GM21390 (cell line): Measurements from ENCODE around the gene AP1G2.
"Not testable (repeated sequence)": the region's sequence is repeated elsewhere in the genome, so short reads cannot be mapped to it uniquely, and the experiment has no call there.

Experiments used
- ATAC-seq: cut with Tn5 transposase; IDR thresholded peaks from one replicate; pipeline ENCODE4 v1.9.1; 2021; ENCODE audit not compliant: unreplicated experiment

Gene AP1G2

GRCh38 chr14:23567186-23568020 is at the start of gene AP1G2:
AP1G2 (minus strand) TSS chr14:23567791; CDS start chr14:23567314, 477 bp downstream.
- peak; percentile 91 for ATAC-seq

DNA sequence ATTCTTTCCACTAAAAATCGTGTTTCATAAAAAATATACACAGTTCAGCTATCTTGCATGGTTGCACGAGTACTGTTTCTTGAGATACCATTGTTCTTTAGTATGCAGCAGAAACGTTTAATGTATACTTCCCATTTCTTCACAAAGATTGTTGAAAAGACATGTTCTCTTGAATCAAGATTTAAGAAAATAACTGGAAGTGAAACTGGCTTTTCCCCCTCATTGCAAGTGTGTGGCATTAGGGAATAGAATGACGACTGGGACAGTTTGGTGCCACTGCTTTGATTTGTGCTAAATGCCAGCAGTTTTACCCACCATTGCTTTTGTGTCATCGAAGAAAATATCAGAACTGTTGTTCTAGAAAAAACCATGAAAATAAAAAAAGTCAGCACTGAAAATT is 48.3 kb upstream of the AP1G2 start:
- no peak for ATAC-seq

DNA sequence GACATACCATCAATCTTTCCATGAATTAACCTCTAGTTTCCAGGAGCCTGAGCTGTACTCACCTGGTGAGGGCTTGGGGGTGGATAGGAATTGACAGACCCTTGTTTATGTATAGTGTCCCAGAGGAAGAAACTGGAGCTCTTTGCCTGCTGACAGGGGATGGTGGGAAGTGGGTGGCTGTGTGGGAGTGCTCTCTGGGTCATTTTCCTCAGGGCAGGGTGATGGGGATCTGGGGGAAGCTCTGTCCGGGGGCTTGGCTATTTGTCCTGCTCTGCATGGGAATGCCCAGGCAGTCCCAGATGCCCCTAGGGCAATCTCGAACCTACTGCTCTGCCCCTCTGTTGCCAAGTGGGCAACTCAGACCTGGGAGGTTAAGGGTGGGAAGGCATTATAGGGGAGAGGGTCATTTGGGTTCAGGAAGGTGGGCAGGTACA is 46.8 kb upstream of the AP1G2 start:
- no peak for ATAC-seq

- ATAC-seq, result no peak
Observed at GRCh38 chr14:23613242-23614070, 45.9 kb upstream of the AP1G2 start.

DNA sequence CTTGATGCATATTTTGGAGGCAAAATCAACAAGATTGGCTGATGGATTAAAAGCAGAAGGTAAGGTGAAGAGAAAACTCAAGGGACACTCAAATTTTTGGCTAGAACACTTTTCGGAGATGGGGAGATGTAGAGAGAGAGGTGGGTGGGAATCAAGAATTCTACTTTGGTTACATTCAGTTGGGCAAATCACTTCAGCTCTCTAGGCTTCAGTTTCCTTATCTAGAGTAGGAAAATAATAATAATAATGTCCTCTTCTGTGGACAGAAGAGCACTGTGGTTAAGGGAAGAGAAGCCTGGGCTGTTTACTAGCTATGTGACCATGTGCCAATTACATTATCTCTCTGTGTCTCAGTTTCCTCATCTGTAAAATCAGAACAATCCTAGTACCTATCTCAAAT is 45.2 kb upstream of the AP1G2 start:
- ATAC-seq, result no peak

- ATAC-seq, result no peak
Observed at GRCh38 chr14:23612354-23612732, 44.8 kb upstream of the AP1G2 start.

- ATAC-seq, result no peak
Observed at GRCh38 chr14:23610815-23611289, 43.3 kb upstream of the AP1G2 start.

DNA sequence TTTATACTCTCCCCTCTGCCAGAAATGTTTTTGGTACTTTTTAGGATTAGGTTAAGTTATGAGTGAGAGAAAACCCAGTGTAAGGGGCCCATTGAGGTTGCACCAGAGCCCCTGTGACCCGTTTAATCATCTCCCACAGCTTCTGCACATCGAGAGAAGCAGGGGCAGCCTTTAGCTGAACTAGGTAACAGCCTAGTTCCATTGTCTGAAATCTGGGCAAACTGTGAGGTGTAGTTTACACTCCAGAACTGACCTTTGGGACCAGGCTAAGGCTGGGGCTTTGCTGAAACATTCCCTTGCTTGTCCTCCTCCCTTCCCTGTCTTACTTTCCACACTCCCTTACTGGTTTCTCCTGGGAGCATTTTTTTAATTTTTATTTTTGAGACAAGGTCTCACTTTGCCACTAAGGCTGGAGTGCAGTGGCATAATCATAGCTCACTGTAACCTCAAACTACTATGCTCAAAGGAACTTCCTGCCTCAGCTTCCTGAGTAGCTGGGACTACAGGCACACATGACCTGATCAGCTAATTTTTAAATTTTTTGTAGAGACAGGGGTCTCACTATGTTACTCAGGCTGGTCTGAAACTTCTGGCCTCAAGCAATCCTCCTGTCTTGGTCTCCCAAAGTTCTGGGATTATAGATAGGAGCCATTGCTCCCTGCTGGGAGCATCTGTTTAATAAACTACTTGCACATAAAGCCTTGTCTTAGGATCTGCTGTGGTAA is 42.7 kb upstream of the AP1G2 start:
- ATAC-seq, result no peak

DNA sequence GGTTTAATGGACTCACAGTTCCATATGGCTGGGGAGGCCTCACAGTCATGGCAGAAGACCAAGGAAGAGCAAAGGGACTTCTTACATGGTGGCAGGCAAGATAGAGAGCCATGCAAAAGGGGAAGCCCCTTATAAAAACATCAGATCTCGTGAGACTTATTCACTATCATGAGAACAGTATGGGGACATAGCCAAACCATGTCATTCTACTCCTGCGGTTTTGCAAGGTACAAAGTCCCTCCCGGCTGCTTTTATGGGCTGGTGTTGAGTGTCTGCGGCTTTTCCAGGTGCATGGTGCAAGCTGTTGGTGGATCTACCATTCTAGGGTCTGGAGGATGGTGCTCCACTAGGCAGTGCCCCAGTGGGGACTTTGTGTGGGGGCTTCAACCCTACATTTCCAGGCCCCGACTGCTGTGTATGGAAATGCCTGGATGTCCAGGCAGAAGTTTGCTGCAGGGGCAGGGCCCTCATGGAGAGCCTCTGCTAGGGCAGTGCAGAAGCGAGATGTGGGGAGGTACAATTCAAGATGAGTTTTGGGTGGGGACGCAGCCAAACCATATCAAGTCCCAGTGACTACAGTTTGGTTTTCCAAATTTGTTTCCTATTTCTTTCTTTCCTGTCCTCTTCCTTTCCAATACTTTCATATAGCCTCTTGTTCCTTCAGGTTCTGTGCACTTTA is 42.0 kb upstream of the AP1G2 start:
- not testable (repeated sequence) for ATAC-seq

DNA sequence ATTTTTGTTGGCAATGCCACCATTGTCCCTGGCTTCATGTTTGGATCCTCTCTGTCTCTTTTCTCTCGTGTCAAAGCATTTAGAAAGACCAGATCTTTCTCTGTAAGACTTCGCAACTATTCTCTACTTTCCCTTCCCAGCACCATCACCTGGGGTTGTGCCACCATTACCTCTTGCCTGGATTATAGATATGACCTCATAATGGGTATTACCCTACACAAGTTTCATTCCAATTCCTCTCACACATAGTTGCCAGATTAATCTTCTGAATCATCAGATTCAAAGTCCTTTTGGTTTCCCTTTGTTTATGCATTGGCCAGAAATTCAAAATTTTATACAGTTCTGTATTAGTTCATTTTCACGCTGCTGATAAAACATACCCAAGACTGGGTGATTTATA is 41.4 kb upstream of the AP1G2 start:
- ATAC-seq, result no peak

DNA sequence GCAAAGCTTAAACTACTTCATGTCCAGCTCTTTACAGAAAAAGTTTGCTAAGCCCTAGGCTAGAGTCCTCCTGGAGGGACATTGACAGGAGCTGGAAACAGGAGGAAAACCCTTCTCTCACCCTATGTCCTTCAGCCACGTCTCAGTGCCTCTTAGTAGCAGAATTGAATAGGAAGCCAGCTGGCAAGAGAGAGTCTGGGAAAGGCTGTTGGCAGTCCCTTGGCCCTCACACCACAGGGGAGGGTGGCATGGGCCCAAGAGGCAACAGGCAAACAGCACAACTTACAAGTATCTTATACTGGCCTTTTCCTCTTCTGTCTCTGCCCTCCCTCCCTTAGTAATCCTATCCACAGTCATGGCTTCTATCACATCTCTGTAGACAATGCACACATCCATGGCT is 40.9 kb upstream of the AP1G2 start:
- no peak for ATAC-seq

GRCh38 chr14:23605931-23606585 is 38.5 kb upstream of the AP1G2 start:
- peak; percentile 81 for ATAC-seq

DNA sequence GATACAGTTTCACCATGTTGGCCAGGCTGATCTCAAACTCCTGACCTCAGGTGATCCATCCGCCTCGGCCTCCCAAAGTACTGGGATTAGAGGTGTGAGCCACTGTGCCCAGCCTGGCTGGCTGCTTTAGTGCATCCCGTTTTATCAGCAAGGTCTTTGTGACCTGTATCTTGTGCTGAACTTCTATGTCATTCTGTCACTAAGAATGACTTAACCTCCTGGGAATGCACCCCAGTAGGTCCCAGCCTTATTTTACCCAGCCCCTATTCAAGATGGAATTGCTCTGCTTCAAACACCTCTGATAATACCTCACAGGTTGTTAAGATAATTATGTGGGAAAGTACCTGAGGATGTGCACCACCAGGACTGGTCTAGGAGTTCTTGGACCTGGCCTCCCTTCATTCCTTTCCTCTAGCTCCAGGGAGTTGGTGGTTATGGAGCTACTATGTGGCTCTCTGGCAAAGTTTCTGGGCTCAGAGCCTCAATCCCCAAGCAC is 37.1 kb upstream of the AP1G2 start:
- no peak for ATAC-seq

DNA sequence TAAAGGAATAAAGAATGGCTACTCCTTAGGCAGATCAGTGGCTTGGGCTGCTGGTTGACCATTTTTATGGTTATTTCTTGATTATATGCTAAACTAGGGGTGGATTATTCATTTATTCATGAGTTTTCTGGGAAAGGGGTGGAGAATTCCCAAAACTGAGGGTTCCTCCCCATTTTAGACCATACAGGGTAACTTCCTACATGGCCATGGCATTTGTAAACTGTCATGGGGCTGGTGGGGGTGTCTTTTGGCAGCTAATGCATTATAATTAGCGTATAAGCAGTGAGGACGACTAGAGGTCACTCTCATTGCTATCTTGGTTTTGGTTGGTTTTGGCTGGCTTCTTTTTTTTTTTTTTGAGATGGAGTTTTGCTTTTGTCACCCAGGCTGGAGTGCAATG is 36.6 kb upstream of the AP1G2 start:
- ATAC-seq, result no peak

GRCh38 chr14:23603103-23603502 is 35.5 kb upstream of the AP1G2 start:
- ATAC-seq, result no peak

GRCh38 chr14:23602181-23603095 is 34.8 kb upstream of the AP1G2 start:
- ATAC-seq, result no peak

- ATAC-seq, result no peak
Observed at GRCh38 chr14:23601845-23602180, 34.2 kb upstream of the AP1G2 start.

GRCh38 chr14:23601424-23601823 is 33.8 kb upstream of the AP1G2 start:
- no peak for ATAC-seq

DNA sequence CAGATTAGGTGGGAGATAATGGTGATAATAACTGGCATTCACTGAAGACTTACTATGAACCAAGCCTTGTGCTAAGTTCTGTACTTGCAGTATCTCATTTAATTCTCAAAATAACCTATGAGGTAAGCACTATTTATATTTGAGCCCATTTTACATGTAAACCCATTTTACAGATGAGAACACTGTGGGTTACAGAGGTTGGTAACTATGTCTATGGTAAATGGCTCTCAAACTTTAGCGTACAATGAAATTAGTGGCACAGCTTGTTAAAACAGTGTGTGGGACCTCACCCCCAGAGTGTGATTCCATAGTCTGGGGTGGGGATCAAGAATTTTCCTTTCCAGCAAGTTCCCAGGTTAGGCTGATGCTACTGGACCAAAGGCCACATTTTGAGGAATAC is 33.2 kb upstream of the AP1G2 start:
- no peak for ATAC-seq
